ENCODE measurements around the gene ASPDH. TPM values are rescaled to one million over a fixed set of nuclear protein-coding genes. Genes with fewer than 3 reads are reported as not detected.

The ASPDH gene
- total and polyA plus RNA-seq, 2 of the 4 experiments (the other 2 are of a cell fraction) = not detected

GRCh38 chr19:50516964-50517703 is 3.4 kb upstream of the ASPDH start:
- no peak overlapping the region for H4K8ac ChIP-seq (ENCODE audit: low read depth in 2 of 2, low read length in 2 of 2)
- H3K14ac ChIP-seq (replicated peaks; ENCODE audit: low read depth, low read length) = no peak overlapping the region
- H3K56ac ChIP-seq (ENCODE audit: extremely low read depth, insufficient read depth, low read length) = no peak overlapping the region
- H2BK15ac ChIP-seq (ENCODE audit: low read depth, low read length) = no peak overlapping the region
- POLR2A ChIA-PET (ENCODE audit: unreplicated experiment) = no interaction called here
- H3K36me3 ChIP-seq (ENCODE audit: control insufficient read depth, insufficient read depth, low read length) = no peaks in the 10 kb centered on the region
- DNase-seq (no peak), ATAC-seq (ENCODE audit: low read depth) (no peak)
- dilution Hi-C loops (cut with HindIII; ENCODE audit: low sequenced_read_pairs, unreplicated experiment) (no loop called here), intact Hi-C loops (cut with micrococcal nuclease) (no loop called here), in situ Hi-C loops (cut with MboI; ENCODE audit: low sequenced_read_pairs) (no loop called here)
- H2AK9ac ChIP-seq (replicated peaks; ENCODE audit: low read depth, low read length, poor library complexity) = no peak overlapping the region
- CTCF ChIA-PET = no interaction called here
- H4K91ac ChIP-seq (ENCODE audit: insufficient read depth, low read depth, low read length) = no peak overlapping the region
- no peak overlapping the region for H3K9ac ChIP-seq (ENCODE audit: low read depth, low read length)
- H2BK120ac ChIP-seq (ENCODE audit: low read depth, low read length) = no peak overlapping the region
- H3K4me2 ChIP-seq (ENCODE audit: low read depth, low read length) = no peak overlapping the region
- H3K18ac ChIP-seq (ENCODE audit: low read depth, low read length) = no peak overlapping the region
- H3K9me3 ChIP-seq (ENCODE audit: control insufficient read depth, insufficient read depth, low read length) = no peaks in the 10 kb centered on the region
- no peak overlapping the region for H2BK5ac ChIP-seq (ENCODE audit: low read depth, low read length, poor library complexity, severe bottlenecking)
- H2AFZ ChIP-seq (replicated peaks; ENCODE audit: low read length, poor library complexity) = no peak overlapping the region
- no peak overlapping the region for H3K4ac ChIP-seq (ENCODE audit: low read depth, low read length)
- H3K23ac ChIP-seq (ENCODE audit: low read depth, low read length) = no peak overlapping the region
- H2BK20ac ChIP-seq (ENCODE audit: low read depth, low read length) = no peak overlapping the region
- H3K79me1 ChIP-seq (ENCODE audit: low read depth in 1 of 2, low read length in 2 of 2) = no peaks in the 10 kb centered on the region
- 78% methylated on average over 7 of the region's 53 CpGs; no CpG with 5 or more reads in 1 of the 2 experiments for WGBS, 2 experiments (ENCODE audit: extremely low coverage in 2 of 2, insufficient read length in 1 of 2)
- H3K4me1 ChIP-seq (ENCODE audit: control insufficient read depth, insufficient read depth, low read length) = no peaks in the 10 kb centered on the region
- H4K5ac ChIP-seq (ENCODE audit: low read depth, low read length) = no peak overlapping the region
- no peak overlapping the region for H3K27ac ChIP-seq (ENCODE audit: insufficient read depth, low read length)
- H3K27me3 ChIP-seq (ENCODE audit: control insufficient read depth, insufficient read depth, low read length) = no peaks in the 10 kb centered on the region
- TF ChIP-seq NFE2L2 (IDR thresholded peaks at IDR 0.05; ENCODE audit: low read depth, low read length) (no peak), USF2 (IDR thresholded peaks at IDR 0.05; ENCODE audit: low read depth, low read length) (no peak), RAD21 (IDR thresholded peaks at IDR 0.05; ENCODE audit: low read length) (no peak)
- H3K9me1 ChIP-seq (ENCODE audit: insufficient read depth, low read length) = no peaks in the 10 kb centered on the region
- H3K4me3 ChIP-seq (ENCODE audit: insufficient read depth, low read depth, low read length) = no peak overlapping the region
- no peak overlapping the region for H2AK5ac ChIP-seq (ENCODE audit: low read depth, low read length)
- no peaks in the 10 kb centered on the region for H4K20me1 ChIP-seq (ENCODE audit: insufficient read depth, low read length)
- BruUV-seq (replicated peaks) = no TSS peak
